Inflammatory macrophage treated with lipopolysaccharide for 1 hour (primary cell): Measurements from ENCODE around the gene PIRT.

Experiments used
- DNase-seq, 2 donors: peaks; one replicate each; pipeline ENCODE4 v3.0.0-alpha.2; 2020 to 2022

PIRT gene

DNA sequence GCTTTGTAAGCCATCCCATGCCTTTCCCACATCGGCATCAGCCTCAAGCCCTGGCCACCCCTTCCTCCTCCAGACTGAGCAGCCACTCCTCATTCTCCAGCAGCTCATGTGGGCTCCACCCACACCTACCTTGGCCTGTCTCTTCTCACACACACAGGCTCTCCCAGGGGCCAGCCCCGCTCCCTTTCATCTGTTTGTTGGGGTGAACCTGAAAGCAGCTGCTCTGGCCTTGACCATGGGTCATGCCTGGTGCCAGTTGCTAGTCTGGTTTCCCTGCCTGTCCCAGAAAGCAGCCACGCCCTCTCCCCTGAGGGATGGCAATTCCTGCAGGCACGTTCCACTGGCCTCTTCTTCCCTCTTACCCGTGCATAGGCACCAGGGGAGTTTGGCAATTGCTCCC, 22.6 kb downstream of the PIRT start:
- no peak for DNase-seq

DNA sequence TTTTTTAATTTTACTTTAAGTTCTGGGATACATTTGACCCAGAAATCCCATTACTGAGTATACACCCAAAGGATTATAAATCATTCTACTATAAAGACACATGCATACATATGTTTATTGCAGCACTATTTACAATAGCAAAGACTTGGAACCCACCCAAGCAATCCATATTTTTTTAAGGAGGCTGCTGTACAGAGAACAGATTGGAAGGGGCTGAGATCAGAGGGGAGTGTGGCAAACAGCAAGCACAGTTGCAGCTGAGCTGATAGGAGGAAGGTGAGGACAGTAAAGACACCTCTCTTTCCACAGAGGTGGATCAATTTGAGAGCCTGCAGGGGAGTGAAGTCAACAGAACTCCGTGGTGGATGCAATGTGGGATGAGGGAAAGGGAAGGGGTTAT, 23.8 kb downstream of the PIRT start:
- no peak for DNase-seq

DNA sequence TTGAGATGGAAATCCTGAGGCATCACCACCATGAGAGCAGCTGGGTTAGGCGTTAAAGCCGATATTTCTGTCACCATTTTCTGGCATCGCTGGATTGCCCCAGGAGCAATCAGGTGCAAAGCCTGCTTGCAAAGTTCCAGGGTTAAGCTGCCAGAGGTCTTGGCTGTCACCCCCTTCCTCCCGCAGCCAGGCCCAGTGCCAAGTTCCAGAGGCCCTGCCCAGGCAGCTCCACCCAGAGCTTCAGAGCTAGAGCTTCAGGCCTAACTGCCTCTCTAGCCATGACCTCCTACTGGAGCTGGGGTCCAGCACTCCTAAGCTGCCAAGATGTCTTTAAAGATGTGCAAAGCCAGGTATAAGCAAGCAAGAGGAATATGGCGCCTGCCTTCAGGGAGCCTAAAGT, 25.2 kb downstream of the PIRT start:
- DNase-seq, result no peak

DNA sequence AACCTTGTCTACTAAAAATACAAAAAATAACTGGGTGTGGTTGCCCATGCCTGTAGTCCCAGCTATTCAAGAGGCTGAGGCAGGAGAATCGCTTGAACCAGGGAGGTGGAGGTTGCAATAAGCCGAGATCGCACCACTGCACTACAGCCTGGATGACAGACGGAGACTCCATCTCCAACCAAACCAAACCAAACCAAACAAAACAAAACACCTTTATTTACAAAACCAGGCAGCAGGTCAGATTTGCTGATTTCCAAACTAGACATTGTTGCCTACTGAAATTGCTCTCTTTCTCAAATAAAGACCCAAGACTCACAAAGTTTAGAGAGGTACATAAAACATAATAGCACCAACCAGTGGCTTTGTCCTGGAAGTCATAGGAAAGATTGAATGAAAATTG, 28.3 kb downstream of the PIRT start:
- DNase-seq, result no peak

DNA sequence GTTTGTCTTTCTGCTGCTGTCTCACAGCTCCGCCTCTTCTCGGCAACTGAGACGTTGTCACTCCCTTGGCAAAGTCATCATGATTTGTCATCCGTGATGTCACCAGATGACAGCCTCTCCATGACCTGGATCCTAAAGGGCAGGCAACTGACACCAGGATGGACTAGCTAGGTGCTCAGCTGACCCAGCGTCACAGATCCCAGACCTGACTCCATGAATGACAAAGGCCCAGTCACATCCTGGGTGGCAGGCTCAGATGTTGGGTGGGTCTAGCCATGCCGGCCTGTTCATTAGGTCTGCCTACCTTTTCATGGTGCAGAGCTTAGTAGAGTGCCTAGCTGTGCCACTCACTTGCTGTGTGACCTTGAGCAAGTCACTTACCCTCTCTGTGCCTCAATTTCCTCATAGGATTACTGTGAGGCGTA, 30.2 kb downstream of the PIRT start:
- DNase-seq, result no peak

DNA sequence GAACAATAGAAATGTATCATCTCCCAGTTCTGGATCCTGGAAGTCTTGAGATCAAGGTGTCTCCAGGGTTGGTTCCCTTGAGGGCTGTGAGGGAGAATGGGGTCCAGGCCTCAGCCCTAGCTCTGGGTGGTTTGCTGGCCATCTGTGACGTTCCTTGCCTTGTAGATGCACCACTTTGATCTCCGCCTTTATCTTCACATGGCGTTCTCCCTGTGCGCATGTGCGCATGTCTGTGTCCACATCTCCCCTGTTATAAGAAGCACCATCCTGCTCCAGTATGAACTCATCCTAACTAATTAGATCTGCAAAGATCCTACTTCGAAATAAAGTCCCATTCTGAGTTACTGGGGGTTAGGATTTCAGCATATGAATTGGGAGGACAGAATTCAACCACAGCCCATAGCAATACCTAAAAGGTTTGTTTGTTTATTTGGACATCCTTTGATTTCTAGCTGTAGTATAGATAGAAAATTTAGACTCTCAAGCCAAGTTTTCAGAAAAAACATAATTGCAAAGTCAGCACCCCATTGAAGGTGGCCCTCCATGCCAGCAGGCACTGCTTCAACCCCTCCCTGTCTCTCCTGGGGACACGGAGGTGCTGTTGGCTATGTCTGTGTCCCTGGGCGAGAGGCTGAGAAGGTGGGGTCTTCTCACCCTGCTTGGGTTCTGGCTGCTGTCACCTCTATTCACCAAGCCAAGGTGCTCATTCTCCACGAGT, 31.2 kb downstream of the PIRT start:
- DNase-seq, result no peak

DNA sequence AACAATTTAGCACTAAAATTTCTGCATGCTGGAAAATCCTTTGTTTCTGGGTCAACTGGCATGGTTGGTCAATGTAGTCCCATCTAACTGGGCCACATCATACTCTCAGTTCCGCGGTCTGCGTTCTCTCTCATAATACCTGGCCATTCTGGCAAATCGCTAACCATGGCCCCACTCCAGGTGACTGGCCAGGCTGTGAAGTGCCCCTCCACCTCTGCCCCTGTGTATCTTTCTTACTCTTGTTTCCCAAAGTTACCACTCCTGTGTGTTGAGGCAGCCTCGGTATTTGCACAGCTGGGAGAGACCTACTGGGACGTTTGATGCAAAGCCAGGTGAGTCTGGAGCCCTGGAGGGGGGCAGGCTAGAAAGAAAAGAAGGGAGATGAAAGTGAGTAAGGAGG, 32.0 kb downstream of the PIRT start:
- no peak for DNase-seq

DNA sequence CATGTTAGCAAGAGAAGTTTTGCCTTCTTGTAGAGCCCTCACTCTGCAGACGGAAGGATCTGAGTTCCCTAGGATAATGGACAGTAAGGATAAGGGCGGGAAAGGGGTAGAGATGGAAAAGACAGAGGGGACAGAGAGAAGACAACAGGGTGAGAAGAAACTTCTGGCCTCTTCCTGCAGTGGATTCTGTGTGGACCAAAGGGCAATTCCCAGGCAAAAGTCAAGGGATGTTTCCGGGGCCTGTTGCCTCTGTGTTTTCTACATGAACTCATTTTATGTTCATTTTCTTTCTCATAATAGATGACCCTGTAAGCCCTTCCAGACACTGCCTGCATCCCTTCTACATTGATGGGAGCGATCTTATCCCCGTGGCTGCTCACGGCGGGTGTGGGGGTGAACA, 33.3 kb downstream of the PIRT start:
- no peak for DNase-seq

DNA sequence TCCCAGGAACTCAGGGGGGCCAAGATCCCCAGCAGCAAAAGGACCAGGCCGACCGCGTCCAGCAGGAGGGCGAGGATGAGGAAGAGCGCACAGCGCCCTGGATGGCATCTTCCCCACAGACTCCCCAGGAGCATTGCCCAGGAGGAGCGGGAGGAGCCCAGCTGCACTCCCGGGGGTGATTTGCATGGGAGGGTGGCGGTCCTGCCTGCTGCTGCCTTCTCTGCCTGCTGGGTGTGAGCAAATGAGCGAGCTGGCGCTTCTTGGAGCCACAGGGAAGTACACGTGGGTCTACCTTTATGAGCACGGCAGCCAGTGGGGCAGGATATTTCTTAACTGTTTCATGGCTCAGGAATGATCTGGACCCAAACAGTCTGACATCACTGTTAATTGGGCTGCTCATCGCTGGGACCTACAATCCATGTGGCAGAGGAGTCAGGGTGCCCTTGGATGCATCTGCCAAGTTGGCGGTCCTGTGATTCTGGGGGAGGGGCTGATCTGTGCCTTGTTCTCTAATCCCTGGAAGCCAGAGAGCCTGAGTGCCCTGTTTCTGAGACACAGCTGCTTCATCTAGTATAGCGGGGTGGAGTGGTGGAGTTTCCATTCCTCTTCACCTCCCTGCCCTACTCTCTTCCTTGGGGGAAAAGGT, 33.9 kb downstream of the PIRT start, which contains the start of gene TMEM238L:
Gene TMEM238L (minus strand): TSS at position 270 of the 646 bp plus-strand sequence. CDS start 136 bp downstream, at position 134.
- DNase-seq, result no peak

DNA sequence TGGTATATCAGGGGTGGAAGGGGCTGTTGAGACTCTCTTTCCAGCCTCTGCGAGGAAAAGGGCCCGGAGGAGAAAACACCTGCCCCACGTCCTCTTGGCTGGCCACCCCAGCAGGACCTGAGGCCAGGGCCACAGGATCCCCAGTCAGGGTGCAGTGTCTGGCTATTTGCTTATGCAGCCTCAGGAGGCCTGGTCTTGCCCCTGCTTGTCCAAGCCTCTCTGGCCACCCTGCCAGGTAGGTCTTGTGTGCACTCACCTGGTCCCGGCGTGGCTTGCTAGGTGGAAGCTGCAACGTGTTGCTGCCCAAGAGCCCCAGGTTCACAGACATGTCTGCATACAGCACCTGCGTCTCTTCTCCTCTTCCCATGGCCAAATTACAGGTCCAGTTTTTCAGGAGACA, 34.5 kb downstream of the PIRT start:
- no peak for DNase-seq

DNA sequence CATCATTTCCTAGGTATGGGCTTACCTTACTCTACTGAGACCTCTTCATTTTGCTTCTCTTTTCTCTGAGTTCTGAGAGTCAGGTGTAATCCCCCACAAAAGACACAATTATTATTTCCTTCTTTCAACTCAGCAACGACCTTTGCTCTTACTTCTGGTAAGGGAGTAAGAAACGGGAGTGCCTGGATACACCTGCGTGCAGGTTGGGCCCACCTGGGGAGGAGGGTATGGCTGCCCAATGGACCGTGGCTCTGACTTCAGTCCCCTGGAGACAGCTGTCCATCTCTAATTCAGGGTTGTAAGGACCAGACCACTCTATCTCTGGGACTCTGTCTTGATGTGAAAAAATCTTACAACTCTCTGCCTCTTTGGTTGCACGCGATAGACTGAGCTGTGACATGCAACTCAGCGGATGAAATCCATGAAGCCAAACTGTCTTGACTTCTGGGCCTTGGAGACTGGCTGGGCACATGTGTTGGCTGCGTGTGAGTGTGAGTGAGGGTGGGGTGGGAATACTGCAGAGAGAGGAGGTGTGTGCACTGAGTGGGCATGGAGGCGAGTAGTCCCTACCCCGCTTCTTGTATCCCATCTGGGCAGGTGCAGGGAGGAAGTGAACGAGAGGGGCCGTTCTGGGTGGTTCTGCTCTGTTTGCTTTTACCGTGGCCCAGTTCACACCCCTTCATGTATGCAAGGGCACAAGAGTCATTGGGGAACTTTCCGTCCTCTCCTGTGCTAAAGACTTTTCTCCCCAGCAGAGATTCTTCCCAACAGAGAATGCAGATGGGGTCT, 35.2 kb downstream of the PIRT start:
- no peak for DNase-seq

DNA sequence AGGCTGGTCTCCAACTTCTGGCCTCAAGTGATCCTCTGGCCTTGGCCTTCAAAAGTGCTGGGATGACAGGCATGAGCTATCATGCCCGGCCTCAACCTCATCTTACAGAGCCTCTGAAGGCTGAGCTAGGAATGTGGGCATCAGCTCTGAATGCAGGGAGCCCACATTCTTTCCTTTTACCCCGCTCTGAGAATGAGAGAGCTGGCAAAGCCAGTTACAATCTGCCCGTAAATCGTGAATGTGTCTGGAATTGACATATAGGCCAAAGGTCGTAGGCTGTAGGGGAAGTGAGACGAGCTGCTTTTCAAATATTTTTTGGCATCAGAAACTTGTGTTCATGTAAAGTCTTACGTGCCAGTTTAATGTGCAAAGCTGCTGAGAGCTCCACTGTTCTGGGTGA, 38.5 kb downstream of the PIRT start:
- DNase-seq, result no peak

DNA sequence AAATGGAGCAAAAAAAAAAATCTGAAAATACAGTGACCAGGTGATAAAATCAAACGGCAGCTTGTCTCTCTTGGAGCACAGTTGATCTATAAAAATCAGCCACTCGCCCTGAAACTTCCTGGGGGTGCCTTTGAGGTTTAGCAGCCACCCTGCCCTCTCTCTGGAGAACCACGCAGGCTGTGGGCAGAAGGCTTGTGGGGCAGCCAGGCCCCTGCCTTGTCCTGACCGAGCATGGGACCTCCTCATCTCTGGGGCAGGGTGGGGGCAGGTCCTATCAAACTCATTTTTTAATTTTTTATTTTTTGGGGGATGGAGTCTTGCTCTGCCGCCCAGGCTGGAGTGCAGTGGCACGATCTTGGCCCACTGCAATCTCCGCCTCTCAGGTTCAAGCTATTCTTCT, 39.0 kb downstream of the PIRT start:
- no peak for DNase-seq

DNA sequence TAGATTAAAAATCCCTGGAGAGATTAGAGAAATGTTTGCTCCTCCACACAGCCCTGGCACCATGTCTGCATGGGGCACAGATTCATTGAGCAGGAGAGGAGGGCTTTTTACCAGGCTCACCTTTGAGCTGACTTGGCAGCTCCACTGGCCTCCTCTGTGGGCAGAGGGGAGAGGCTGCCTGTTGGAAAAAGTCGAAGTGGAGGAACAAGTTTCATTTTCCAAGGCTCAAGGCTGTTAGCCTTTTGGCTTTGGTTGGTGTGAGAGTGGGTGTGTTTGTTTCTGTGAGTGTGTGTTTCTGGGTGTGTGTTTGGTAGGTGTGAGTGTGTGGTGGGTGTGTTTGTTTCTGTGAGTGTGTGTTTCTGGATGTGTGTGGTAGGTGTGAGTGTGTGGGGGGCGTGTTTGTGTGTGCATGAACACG, 39.5 kb downstream of the PIRT start:
- no peak for DNase-seq

DNA sequence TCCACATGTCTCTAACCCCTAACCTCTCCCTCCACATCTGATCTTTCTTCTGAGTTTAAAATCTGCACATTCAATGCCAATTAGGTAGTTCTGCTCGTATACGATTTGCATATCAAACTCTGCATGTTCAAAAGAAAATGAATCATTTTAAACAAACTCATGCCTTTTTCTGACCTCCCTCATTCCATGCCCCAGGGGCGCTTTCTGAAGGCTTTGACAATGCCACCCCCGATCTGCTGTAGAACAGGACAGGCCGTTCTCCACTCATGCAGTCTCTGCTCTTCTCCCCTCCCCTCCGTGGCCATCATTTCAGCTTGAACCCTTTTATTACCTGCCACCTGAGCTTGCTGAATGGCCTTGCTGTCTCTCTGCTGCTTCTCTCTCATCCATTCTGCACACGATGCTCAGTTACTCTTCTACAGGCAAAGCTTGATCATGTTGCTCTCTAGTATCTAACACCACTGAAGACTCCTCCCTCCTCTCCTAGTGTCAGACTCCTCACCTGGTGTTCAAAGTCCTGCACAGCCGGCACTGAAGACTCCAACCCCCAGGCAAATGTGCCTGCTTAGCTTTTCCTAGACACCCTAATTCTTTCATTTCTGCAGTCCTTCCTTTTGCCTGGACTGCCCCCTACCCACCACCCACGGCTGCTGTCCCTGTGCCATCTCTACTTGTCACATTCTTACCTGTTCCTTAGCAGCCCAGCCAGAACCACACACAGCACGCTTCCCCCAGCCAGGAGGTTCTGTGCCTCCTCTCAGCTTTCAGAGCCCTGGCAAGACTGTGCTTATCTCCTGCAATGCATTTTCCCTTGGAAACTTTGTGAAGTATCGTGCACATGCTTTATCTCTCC, 40.2 kb downstream of the PIRT start:
- DNase-seq, result no peak

DNA sequence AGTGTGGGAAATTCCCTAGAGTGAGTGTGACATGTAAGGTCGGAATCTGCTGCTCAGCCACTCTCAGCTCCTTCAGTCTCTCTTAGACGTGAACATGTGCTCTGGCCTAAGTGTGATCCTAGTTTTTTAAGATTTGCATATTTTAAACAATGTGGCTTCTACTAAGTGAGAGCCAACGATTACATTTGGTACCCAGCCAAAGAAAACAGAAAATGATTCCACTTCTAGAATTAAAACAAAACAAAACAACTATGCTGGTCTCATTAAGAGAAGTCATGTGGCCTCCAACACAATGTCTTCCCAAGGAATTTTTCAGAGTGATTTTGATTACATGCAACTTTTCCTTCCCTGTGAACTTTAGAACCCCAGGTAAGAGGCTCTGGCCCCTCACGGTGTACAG, 44.1 kb downstream of the PIRT start:
- DNase-seq, result no peak

DNA sequence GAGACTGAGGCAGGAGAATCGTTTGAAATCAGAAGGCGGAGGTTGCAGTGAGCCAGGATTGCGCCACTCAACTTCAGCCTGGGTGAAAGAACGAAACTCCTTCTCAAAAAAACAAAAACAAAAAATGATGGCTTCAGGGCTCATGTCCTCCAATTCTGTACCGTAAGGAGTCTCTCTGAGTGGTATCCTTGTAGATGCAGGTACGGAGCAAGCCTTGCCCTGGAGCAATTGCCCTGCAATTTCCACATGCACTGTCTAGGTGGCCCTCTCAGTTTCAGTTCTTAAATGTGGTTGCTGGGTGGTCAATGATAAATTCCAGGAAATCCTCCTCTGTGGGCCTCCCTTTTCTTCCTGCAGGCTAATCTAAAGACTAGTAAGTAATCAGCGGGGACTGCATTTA, 44.6 kb downstream of the PIRT start:
- no peak for DNase-seq

DNA sequence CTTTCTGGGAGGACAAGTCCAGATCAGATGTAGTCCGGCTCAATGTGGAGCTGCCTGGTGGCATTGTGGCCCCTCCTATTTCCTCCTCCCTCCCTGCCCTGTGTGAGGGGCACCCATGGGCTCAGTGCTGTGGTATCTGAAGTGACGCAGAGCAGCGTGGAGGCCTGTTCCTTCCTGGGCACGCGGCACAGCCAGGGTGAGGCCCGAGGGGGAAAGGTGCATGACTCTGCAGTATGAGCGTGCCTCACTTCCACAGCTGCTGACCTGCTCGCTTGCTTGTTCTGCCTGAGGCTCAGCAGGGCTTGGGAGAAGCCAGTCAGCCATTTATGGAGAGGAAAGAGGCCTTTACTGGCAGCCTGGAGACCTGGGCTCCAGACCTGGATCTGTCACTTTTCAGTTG, 45.7 kb downstream of the PIRT start:
- DNase-seq, result no peak

DNA sequence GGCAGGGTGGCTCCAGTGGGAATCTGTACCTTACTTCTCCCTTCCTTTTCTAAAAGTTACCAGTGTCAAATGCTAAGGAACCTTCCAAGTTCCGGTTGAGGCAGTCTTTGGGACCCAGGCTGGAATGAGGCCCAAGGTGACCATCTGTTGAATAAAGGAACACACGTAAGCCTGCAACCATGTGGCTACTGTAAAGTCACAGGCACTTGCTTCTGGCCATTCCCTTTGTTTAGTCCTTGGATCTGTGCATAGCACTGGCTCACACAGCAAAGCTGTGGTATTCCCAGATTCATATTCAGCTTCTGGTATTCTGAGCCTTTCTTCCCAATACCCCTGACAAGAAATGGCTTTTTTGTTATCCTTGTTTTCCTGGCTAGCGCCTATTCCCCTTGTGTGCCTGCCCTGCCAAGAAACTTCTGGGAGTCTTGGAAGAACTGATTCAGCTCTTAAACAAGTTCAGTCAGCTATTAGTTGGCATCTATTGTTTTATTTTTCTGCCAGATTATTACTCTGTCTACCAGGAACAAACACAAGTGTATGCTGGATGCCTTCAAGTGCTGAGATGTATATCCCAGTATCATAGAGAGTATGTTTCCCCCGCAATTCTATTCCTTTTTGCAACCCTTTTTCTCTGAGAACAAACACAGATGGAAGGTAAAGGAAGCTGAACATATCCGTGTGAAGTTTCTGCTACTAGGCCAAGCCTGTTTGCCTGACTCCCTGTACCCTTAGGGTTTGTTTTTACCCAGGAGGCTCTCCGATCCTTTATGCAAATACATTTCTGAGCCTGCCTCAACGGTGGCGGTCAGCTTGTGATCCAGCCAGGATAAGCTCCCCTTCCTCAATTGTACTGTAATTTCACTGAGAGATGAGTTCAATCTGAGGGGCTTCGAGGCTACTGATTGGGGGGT, 47.1 kb downstream of the PIRT start:
- DNase-seq, result no peak

DNA sequence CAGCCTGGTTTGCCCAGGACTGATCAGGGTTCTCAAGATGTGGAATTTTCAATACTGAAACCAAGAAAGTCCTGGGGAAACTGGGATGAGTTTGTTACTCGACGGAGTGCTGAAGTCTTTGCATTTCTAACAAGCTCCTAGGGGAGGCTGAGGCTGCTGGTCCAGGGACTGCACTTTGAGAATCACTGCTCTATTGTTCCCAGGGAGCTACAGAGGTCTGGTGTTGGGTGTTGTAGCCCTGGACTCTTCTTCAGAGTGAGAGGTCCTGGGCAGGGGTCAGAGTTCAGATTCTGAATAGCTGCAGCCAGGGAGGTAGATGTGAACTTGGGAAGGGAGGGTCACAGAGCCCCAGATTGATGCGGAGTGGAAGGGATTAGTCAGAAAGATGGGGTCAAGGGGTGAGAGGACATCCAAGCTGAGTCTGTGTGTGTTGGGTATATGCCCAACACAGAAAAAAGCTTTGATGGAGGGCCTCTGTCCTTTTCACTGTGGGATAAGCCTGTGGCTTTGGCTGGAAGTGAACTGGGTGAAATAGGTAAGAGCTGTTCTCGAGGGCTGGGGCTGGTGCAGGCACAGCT, 48.1 kb downstream of the PIRT start:
- DNase-seq, result no peak

DNA sequence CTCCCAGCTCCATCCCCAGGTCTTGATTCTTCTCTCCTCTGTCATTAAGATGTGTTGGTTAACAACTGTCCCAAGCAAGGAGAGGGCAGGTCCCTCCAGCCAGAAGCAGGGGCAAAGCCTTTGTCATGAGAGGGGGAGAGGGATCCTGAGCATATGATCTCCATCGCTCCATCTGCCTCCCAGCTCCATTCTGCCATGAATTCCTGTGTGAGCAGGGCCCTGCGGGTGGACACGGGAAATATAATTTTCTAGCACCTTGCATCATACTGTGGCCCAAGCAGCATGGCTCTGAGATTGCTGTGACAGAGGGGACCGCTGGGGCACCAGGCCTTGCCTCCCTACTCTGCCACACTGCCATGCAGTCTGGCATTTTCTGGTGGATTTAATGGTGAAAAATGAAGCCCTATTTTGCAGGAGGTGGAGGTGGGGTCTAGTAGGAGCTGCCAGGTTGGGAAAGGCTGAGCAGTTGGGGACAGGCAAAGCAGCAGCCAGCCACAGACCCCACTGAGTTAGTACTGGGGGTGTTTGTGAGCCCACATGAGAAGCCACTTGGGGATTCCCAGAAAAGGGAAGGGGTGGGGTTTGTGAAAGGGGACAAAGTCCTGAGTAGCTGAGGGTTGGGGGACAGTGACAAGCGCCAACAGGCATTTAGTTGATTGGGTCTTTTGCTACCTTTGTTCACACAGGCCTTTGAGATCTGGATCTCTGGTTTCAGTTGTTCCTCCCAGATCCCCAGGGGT, 50.4 kb downstream of the PIRT start:
- DNase-seq, result no peak
